MM.1S (cell line): Measurements from ENCODE around the gene TCEAL9.

ENCODE experiments used
- DNase-seq: peaks from one replicate; pipeline ENCODE4 v3.0.0-alpha.2; 2015
- H2AFZ ChIP-seq: fragments of 300-600 bp; sonication (generic); 2 replicates; pipeline ENCODE4 v1.6.0; 2016; ENCODE audit warnings: antibody characterized with exemption, low read length
- H3F3A ChIP-seq: fragments of 300-600 bp; sonication (generic); 2 replicates; pipeline ENCODE4 v1.6.1; 2016; ENCODE audit warnings: mild to moderate bottlenecking, antibody characterized with exemption, low read length, moderate library complexity, mixed read lengths; ENCODE audit not compliant: insufficient read depth
- H3K27ac ChIP-seq: fragments of 300-600 bp; sonication (generic); 2 replicates; pipeline ENCODE4 v1.5.1; 2016; ENCODE audit warnings: mild to moderate bottlenecking, low read length
- H3K27me3 ChIP-seq: fragments of 300-600 bp; sonication (generic); replicated peaks from 2 replicates; pipeline ENCODE4 v1.6.0; 2016; ENCODE audit warnings: low read length; ENCODE audit not compliant: insufficient read depth
- H3K36me3 ChIP-seq: fragments of 300-600 bp; sonication (generic); replicated peaks from 2 replicates; pipeline ENCODE4 v1.6.1; 2016; ENCODE audit warnings: mild to moderate bottlenecking, low read length, mixed read lengths; ENCODE audit not compliant: insufficient read depth
- H3K4me1 ChIP-seq: fragments of 300-600 bp; sonication (generic); 2 replicates; pipeline ENCODE4 v1.6.1; 2016; ENCODE audit warnings: low read length, mixed read lengths
- H3K4me2 ChIP-seq: fragments of 300-600 bp; sonication (generic); 2 replicates; pipeline ENCODE4 v1.6.0; 2016; ENCODE audit warnings: low read depth, low read length
- H3K4me3 ChIP-seq: fragments of 300-600 bp; sonication (generic); 2 replicates; pipeline ENCODE4 v1.5.1; 2016; ENCODE audit warnings: low read length, mixed read lengths
- H3K79me2 ChIP-seq: fragments of 300-600 bp; sonication (generic); 2 replicates; pipeline ENCODE4 v1.6.1; 2016; ENCODE audit warnings: mixed run types, low read length, mixed read lengths
- H3K9ac ChIP-seq: fragments of 300-600 bp; sonication (generic); 2 replicates; pipeline ENCODE4 v1.6.1; 2016; ENCODE audit warnings: low read length, mixed read lengths
- H3K9me2 ChIP-seq: fragments of 300-600 bp; sonication (generic); replicated peaks from 2 replicates; pipeline ENCODE4 v1.6.1; 2016; ENCODE audit warnings: mild to moderate bottlenecking, low read length, mixed read lengths; ENCODE audit not compliant: insufficient read depth
- H3K9me3 ChIP-seq: fragments of 300-600 bp; sonication (generic); replicated peaks from 2 replicates; pipeline ENCODE4 v1.6.1; 2016; ENCODE audit warnings: mild to moderate bottlenecking, low read length, mixed read lengths; ENCODE audit not compliant: insufficient read depth
- H4K20me1 ChIP-seq: fragments of 300-600 bp; sonication (generic); 2 replicates; pipeline ENCODE4 v1.6.1; 2016; ENCODE audit warnings: mild to moderate bottlenecking, low read length, moderate library complexity, mixed read lengths; ENCODE audit not compliant: insufficient read depth
- CTCF ChIP-seq: fragments of 300-600 bp; sonication (generic); IDR thresholded peaks from 2 replicates; pipeline ENCODE4 v1.5.1; 2016; ENCODE audit warnings: antibody characterized with exemption, low read length, mixed read lengths
- EZH2 ChIP-seq: fragments of 300-600 bp; sonication (generic); optimal IDR thresholded peaks from 2 replicates; pipeline ENCODE3; 2017; ENCODE audit warnings: low read depth, mild to moderate bottlenecking, antibody characterized with exemption, low read length, mixed read lengths
- EZH2phosphoT487 ChIP-seq: fragments of 300-600 bp; sonication (generic); IDR thresholded peaks from 2 replicates; pipeline ENCODE4 v1.6.1; 2018; ENCODE audit warnings: antibody characterized with exemption, low read length

Gene TCEAL9

DNA sequence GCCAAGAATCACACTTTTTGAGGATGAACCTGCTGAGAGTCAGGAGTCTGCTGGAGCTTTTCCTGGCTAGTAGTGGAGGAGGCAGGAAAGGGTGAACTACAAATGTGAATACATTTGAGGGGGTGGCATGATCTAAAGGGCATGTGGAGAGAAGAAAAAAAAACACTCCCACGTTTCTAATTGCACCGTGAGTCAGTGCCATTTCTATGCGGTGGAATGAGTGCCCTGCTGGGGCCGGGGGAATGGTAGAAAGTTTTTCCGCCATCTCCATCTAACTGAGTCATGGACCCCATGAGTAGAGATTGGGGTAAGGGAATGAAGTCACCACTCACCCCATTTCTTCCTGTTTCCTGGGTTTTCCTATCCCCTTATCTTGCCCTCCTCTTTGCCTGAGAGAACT, 39.9 kb downstream of the TCEAL9 start:
- H3K27me3 ChIP-seq: no peaks in the 10 kb centered on the region
- H3K4me3 ChIP-seq: no peak overlapping the region
- no peaks in the 10 kb centered on the region for H3K9me3 ChIP-seq
- no peak overlapping the region for H2AFZ ChIP-seq
- no peak overlapping the region for H3K27ac ChIP-seq
- H3K9me2 ChIP-seq: no peaks in the 10 kb centered on the region
- no peak for DNase-seq
- H3K4me2 ChIP-seq: no peak overlapping the region
- no peaks in the 10 kb centered on the region for H3K79me2 ChIP-seq
- H3F3A ChIP-seq: no peaks in the 10 kb centered on the region
- H3K9ac ChIP-seq: no peak overlapping the region
- no peaks in the 10 kb centered on the region for H3K4me1 ChIP-seq
- H4K20me1 ChIP-seq: no peaks in the 10 kb centered on the region
- TF ChIP-seq CTCF: no peak
- no peaks in the 10 kb centered on the region for H3K36me3 ChIP-seq

DNA sequence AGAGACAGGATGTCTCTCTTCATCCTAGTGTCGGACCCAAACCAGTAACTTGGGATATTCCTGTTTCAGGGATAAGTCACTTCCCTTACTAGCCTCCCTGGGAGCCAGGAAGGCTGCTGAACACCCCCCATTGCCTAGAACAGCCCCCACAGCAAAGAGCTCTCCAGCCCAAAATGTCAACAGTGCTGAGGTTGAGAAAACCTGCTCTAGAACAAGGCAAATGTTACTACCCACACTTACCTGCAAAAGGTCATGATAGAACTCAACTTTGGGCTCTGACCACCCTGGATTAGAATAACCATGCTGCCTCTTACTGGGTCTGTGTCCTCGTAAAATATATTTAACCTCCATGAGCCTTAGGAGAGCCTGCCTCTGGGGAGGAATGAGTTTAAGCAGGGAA, 40.4 kb downstream of the TCEAL9 start:
- Histone ChIP-seq H4K20me1 (no peaks in the 10 kb centered on the region), H3K9ac (no peak overlapping the region), H3K4me2 (no peak overlapping the region), H3K36me3 (no peaks in the 10 kb centered on the region), H2AFZ (no peak overlapping the region), H3K9me2 (no peaks in the 10 kb centered on the region), H3K4me3 (no peak overlapping the region), H3F3A (no peaks in the 10 kb centered on the region), H3K9me3 (no peaks in the 10 kb centered on the region), H3K27ac (no peak overlapping the region), H3K79me2 (no peaks in the 10 kb centered on the region), H3K4me1 (no peaks in the 10 kb centered on the region), H3K27me3 (no peaks in the 10 kb centered on the region)
- TF ChIP-seq EZH2phosphoT487: no peak
- no peak for DNase-seq

GRCh38 chrX:103397707-103398106, 41.4 kb downstream of the TCEAL9 start:
- DNase-seq: no peak
- H4K20me1 ChIP-seq: no peaks in the 10 kb centered on the region
- TF ChIP-seq EZH2phosphoT487: no peak
- TF ChIP-seq CTCF: no peak
- no peak for TF ChIP-seq EZH2
- no peaks in the 10 kb centered on the region for H3K36me3 ChIP-seq
- H3K9ac ChIP-seq: no peak overlapping the region
- H3K9me3 ChIP-seq: no peaks in the 10 kb centered on the region
- H3K27ac ChIP-seq: no peak overlapping the region
- no peaks in the 10 kb centered on the region for H3F3A ChIP-seq
- H3K4me1 ChIP-seq: no peaks in the 10 kb centered on the region
- no peak overlapping the region for H2AFZ ChIP-seq
- no peak overlapping the region for H3K4me3 ChIP-seq
- H3K79me2 ChIP-seq: no peaks in the 10 kb centered on the region
- no peaks in the 10 kb centered on the region for H3K9me2 ChIP-seq
- no peaks in the 10 kb centered on the region for H3K27me3 ChIP-seq
- no peak overlapping the region for H3K4me2 ChIP-seq

DNA sequence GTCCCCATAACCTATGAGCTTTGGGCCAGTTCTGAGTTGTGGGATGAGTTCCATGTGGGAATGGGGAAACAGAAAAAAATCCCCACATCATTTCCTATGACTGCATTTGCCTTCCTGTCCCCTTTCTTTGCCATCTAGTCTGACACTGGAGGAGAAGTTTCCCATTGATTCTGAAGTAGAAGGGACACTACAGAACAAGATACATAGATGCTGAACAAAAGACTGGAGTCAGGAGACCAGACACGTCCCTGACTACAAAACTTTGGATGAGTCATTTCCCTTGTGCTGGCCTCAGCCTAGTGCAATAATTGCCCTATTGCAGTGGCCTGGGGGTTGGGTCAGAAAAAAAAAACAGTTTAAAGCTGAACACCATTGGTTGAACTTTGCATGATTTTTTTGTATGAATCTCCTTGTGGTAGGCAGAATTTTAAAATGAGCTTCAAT, 42.1 kb downstream of the TCEAL9 start:
- Histone ChIP-seq H3K4me3 (no peak overlapping the region), H3K4me1 (no peaks in the 10 kb centered on the region), H3K27me3 (no peaks in the 10 kb centered on the region), H2AFZ (no peak overlapping the region), H3K27ac (no peak overlapping the region), H3K4me2 (no peak overlapping the region), H3K36me3 (no peaks in the 10 kb centered on the region), H3K9ac (no peak overlapping the region), H3K79me2 (no peaks in the 10 kb centered on the region), H3K9me2 (no peaks in the 10 kb centered on the region), H4K20me1 (no peaks in the 10 kb centered on the region), H3K9me3 (no peaks in the 10 kb centered on the region), H3F3A (no peaks in the 10 kb centered on the region)
- DNase-seq: no peak
- no peak for TF ChIP-seq EZH2phosphoT487
- no peak for TF ChIP-seq CTCF
